HepG2 (cell line): ENCODE results near the gene SEZ6. TPM values are rescaled to one million over a fixed set of nuclear protein-coding genes. Genes with fewer than 3 reads are reported as not detected.

Experiments used
- ARNTL ChIP-seq: sonication (generic); formaldehyde crosslinking; IDR thresholded peaks from 2 replicates; pipeline ENCODE4 v1.4.0; 2020; ENCODE audit warnings: mild to moderate bottlenecking, missing genetic modification reagents
- ASH2L ChIP-seq: fragments of 300-600, 200-600 bp; sonication (generic); IDR thresholded peaks from 2 replicates; pipeline ENCODE4 v1.7.0; 2017; ENCODE audit warnings: low read depth, mild to moderate bottlenecking, moderate library complexity, mixed read lengths, low read length; ENCODE audit not compliant: insufficient read length
- CREM ChIP-seq, 2 experiments: sonication (generic) in 1 of 2; formaldehyde crosslinking in 1 of 2; IDR thresholded peaks; 2 replicates each; pipeline versions ENCODE4 v1.4.0 to v1.6.1; 2016 to 2020; ENCODE audit warnings: antibody characterized with exemption in 1 of 2, mild to moderate bottlenecking in 1 of 2, missing genetic modification reagents in 1 of 2
- HNF1B ChIP-seq: sonication (generic); formaldehyde crosslinking; IDR thresholded peaks from 2 replicates; pipeline ENCODE4 v1.5.1; 2020; ENCODE audit warnings: mild to moderate bottlenecking, moderate library complexity, missing genetic modification reagents
- HOXA5 ChIP-seq: sonication (generic); formaldehyde crosslinking; IDR thresholded peaks from 2 replicates; pipeline ENCODE4 v1.4.0; 2020; ENCODE audit warnings: missing genetic modification reagents
- KLF12 ChIP-seq: sonication (generic); formaldehyde crosslinking; IDR thresholded peaks from 2 replicates; pipeline ENCODE4 v1.4.0; 2020; ENCODE audit warnings: missing genetic modification reagents, borderline replicate concordance
- KLF15 ChIP-seq: sonication (generic); formaldehyde crosslinking; IDR thresholded peaks from 2 replicates; pipeline ENCODE4 v1.8.1; 2023; ENCODE audit warnings: borderline replicate concordance, mild to moderate bottlenecking, inconsistent platforms, missing genetic modification reagents, mixed read lengths
- MED1 ChIP-seq: sonication (generic); formaldehyde crosslinking; IDR thresholded peaks from 2 replicates; pipeline ENCODE4 v1.4.0; 2020; ENCODE audit warnings: missing genetic modification reagents
- NCOA5 ChIP-seq: sonication (generic); formaldehyde crosslinking; IDR thresholded peaks from 2 replicates; pipeline ENCODE4 v1.4.0; 2020; ENCODE audit warnings: missing genetic modification reagents
- RELA ChIP-seq: sonication (generic); formaldehyde crosslinking; IDR thresholded peaks from 2 replicates; pipeline ENCODE4 v1.4.0; 2020; ENCODE audit warnings: missing genetic modification reagents
- REXO4 ChIP-seq: sonication (generic); formaldehyde crosslinking; IDR thresholded peaks from 2 replicates; pipeline ENCODE4 v1.8.0; 2022; ENCODE audit warnings: missing genetic modification reagents, mild to moderate bottlenecking, borderline replicate concordance
- SPEN ChIP-seq: sonication (generic); formaldehyde crosslinking; IDR thresholded peaks from 2 replicates; pipeline ENCODE4 v1.5.1; 2020; ENCODE audit warnings: low read depth, mild to moderate bottlenecking, missing genetic modification reagents
- STAT6 ChIP-seq: sonication (generic); formaldehyde crosslinking; IDR thresholded peaks from 2 replicates; pipeline ENCODE4 v1.4.0; 2020; ENCODE audit warnings: missing genetic modification reagents, mild to moderate bottlenecking, borderline replicate concordance
- TBL1XR1 ChIP-seq: fragments of 150-350 bp; IDR thresholded peaks from 2 replicates; pipeline ENCODE4 v1.6.1; 2014; ENCODE audit warnings: borderline replicate concordance, low read length; ENCODE audit not compliant: partially characterized antibody
- XBP1 ChIP-seq: sonication (generic); formaldehyde crosslinking; IDR thresholded peaks from 2 replicates; pipeline ENCODE4 v1.5.0; 2020; ENCODE audit warnings: missing genetic modification reagents
- YY1 ChIP-seq: IDR thresholded peaks from 2 replicates; pipeline ENCODE4 v1.6.1; 2011; ENCODE audit warnings: low read length, low read depth, moderate library complexity, mild to moderate bottlenecking; ENCODE audit not compliant: insufficient read depth, insufficient replicate concordance
- ZBTB20 ChIP-seq: sonication (generic); formaldehyde crosslinking; IDR thresholded peaks from 2 replicates; pipeline ENCODE4 v1.8.1; 2023; ENCODE audit warnings: missing genetic modification reagents, low read depth, mild to moderate bottlenecking, borderline replicate concordance
- ZBTB39 ChIP-seq: sonication (generic); formaldehyde crosslinking; IDR thresholded peaks from 2 replicates; pipeline ENCODE4 v1.5.0; 2020; ENCODE audit warnings: missing genetic modification reagents
- ZBTB7B ChIP-seq: sonication (generic); formaldehyde crosslinking; IDR thresholded peaks from 2 replicates; pipeline ENCODE4 v1.4.0; 2020; ENCODE audit warnings: missing genetic modification reagents
- ZFY ChIP-seq: sonication (generic); formaldehyde crosslinking; IDR thresholded peaks from 2 replicates; pipeline ENCODE4 v1.4.0; 2020; ENCODE audit warnings: missing genetic modification reagents
- ZNF234 ChIP-seq: sonication (generic); formaldehyde crosslinking; conservative IDR thresholded peaks from 2 replicates; pipeline ENCODE4 v1.5.1; 2020; ENCODE audit warnings: mild to moderate bottlenecking, missing genetic modification reagents
- ZNF30 ChIP-seq: sonication (generic); formaldehyde crosslinking; IDR thresholded peaks from 2 replicates; pipeline ENCODE4 v1.5.0; 2020; ENCODE audit warnings: mild to moderate bottlenecking, missing genetic modification reagents
- ZNF460 ChIP-seq: sonication (generic); formaldehyde crosslinking; IDR thresholded peaks from 2 replicates; pipeline ENCODE4 v1.5.1; 2020; ENCODE audit warnings: missing genetic modification reagents, mild to moderate bottlenecking, borderline replicate concordance
- ZNF501 ChIP-seq: sonication (generic); formaldehyde crosslinking; IDR thresholded peaks from 2 replicates; pipeline ENCODE4 v1.5.1; 2020; ENCODE audit warnings: mild to moderate bottlenecking, moderate library complexity, missing genetic modification reagents
- ZNF703 ChIP-seq: sonication (generic); formaldehyde crosslinking; IDR thresholded peaks from 2 replicates; pipeline ENCODE4 v1.5.1; 2020; ENCODE audit warnings: missing genetic modification reagents, mild to moderate bottlenecking, moderate library complexity, borderline replicate concordance
- polyA plus RNA-seq, 8 experiments: library from polyadenylated mRNA; depleted of rRNA in 3 of 8; stranded (reverse) in 7 of 8; unstranded in 1 of 8; fragments of >200 nt; fragmentation: Illumina TruSeq in 4 of 8; extraction: Trizol in 4 of 8; gene quantifications; 2 replicates each; pipeline versions ENCODE4 v1.2.1 to v1.2.3, GENCODE V29; 2011 to 2016; ENCODE audit warnings: low read depth in 4 of 8, missing spikeins in 1 of 8, mixed read lengths in 1 of 8; ENCODE audit not compliant: insufficient read depth in 1 of 8
- total RNA-seq, 5 experiments: library from RNA; depleted of rRNA; stranded (reverse); fragments of >200 nt; fragmentation: Illumina TruSeq; extraction: Trizol; gene quantifications; 2 replicates each; pipeline ENCODE4 v1.2.3, GENCODE V29; 2016; ENCODE audit warnings: low read depth in 1 of 5

The SEZ6 gene
- total and polyA plus RNA-seq, 2 of the 13 experiments (the other 11 are each of a cell fraction or from before 2014, with no cell fraction given), result not detected

GRCh38 chr17:29005936-29006511 is at the start of gene SEZ6 (continued):
- TF ChIP-seq TBL1XR1 (no peak), XBP1 (no peak), KLF15 (peak; percentile 73; the same call in 1 of the 2 replicates), YY1 (peak; percentile 83), REXO4 (CRISPR knock-in tag) (no peak), ASH2L (no peak), NCOA5 (CRISPR knock-in tag) (no peak), ZBTB39 (CRISPR knock-in tag) (no peak), ZBTB7B (CRISPR knock-in tag) (peak; percentile 76), HNF1B (no peak), SPEN (CRISPR knock-in tag) (peak; percentile 80; the same call in 1 of the 2 replicates), KLF12 (CRISPR knock-in tag) (peak; percentile 92), ZNF234 (CRISPR knock-in tag) (no peak), ZNF30 (CRISPR knock-in tag) (no peak), CREM (IDR thresholded peaks at IDR 0.05) (no peak), CREM (CRISPR knock-in tag; IDR thresholded peaks at IDR 0.05) (no peak), ZNF703 (0 out of 2 replicates have a peak, but pooled peaks have one; percentile 42), ZNF460 (CRISPR knock-in tag) (no peak), HOXA5 (CRISPR knock-in tag) (peak; percentile 98), MED1 (CRISPR knock-in tag) (peak; percentile 83), ZNF501 (CRISPR knock-in tag) (peak; percentile 72), ZFY (peak; percentile 58), RELA (0 out of 2 replicates have a peak, but pooled peaks have one; percentile 45), STAT6 (CRISPR knock-in tag) (no peak), ARNTL (CRISPR knock-in tag) (peak; percentile 76; the same call in 1 of the 2 replicates), ZBTB20 (CRISPR knock-in tag) (no peak)
